GM18870 (cell line): Measurements from ENCODE around the gene ARL16.

Experiments used
- ATAC-seq: cut with Tn5 transposase; IDR thresholded peaks from one replicate; pipeline ENCODE4 v1.9.1; 2021; ENCODE audit warnings: moderate library complexity; ENCODE audit not compliant: unreplicated experiment

The ARL16 gene

DNA sequence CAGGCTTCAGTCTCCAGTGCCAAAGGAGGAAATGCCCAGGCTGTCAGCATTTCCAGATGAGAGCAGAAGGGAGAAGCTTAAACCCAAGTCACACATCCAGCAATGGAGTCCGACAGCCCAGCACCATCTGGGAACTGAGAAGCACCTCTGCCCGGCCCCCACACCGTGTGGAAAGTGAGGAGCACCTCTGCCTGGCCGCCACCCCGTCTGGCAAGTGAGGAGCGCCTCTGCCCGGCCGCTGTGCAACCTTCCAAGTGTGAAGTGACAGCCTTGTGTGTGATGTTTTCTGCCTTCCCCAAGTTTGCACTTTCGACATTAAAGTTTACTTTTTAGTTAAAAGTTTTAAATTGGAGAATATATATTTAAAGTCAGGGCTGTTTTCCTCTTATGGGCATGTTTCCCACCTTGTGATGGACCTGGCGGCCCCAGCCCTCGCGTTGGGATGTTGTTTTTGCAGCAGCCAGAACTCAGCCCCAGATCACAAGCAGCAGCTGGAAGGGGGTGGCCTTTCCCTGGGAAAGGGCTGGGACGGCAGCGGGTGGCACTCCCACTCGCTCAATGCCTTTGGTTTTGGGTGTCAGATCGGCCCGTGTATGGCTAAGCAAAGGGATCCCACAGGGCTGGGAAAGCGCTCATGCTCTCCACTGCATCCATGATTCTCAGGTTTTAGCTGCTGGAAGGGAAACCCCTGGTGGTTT lies 9.9 kb downstream of the ARL16 start:
- no peak for ATAC-seq

DNA sequence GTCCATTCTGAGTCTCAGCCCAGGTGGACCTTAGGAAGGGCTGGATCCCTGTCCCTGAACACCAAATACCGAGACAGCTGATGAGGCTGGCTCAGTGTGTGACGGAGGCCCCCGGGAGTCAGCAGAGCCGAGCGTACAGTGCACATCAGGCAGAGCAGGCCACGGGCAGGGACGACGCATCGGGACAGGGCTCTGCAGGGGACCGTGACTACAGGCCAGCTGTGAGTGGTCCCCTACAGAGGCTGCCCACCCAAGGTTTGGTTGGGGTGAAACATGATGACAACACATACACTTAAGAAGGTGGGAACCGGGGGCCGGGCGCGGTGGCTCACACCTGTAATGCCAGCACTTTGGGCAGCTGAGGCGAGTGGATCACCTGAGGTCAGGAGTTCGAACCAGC lies 10.6 kb downstream of the ARL16 start:
- ATAC-seq: no peak

DNA sequence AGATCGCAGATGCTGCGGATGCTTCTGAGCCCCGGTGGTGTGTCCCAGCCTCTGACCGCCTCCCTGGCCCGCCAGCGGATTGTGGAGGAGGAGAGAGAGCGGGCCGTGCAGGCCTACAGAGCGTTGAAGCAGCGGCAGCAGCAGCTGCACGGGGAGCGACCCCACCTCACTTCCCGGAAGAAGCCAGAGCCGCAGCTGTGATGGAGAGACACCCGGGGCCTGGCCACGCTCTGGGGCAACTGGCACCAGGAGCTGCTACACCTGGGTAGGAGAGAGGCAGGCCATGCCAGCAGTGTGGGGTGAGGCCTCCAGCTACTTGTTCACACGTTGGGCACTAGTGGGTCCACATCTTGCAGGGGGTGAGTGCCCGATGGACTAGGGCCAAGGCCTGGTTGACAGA lies 11.1 kb downstream of the ARL16 start:
- ATAC-seq: no peak

DNA sequence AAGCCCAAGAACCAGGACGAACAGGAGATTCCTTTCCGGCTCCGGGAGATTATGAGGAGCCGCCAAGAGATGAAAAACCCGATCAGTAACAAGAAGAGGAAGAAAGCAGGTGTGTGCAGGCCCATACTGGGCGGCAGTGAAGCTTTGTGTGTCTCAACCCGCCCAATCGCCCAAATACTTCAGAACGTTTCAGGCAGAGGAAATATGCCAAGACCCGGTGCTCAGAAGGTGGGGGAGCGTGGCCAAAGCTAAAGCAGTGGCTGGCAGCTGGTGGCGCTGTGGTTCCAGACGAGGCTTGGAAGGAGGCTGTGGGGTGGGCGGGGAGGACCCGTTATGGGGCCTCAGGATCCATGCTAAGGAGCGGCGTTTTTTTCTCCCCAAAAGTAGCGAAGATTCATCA lies 15.8 kb downstream of the ARL16 start:
- ATAC-seq: no peak

DNA sequence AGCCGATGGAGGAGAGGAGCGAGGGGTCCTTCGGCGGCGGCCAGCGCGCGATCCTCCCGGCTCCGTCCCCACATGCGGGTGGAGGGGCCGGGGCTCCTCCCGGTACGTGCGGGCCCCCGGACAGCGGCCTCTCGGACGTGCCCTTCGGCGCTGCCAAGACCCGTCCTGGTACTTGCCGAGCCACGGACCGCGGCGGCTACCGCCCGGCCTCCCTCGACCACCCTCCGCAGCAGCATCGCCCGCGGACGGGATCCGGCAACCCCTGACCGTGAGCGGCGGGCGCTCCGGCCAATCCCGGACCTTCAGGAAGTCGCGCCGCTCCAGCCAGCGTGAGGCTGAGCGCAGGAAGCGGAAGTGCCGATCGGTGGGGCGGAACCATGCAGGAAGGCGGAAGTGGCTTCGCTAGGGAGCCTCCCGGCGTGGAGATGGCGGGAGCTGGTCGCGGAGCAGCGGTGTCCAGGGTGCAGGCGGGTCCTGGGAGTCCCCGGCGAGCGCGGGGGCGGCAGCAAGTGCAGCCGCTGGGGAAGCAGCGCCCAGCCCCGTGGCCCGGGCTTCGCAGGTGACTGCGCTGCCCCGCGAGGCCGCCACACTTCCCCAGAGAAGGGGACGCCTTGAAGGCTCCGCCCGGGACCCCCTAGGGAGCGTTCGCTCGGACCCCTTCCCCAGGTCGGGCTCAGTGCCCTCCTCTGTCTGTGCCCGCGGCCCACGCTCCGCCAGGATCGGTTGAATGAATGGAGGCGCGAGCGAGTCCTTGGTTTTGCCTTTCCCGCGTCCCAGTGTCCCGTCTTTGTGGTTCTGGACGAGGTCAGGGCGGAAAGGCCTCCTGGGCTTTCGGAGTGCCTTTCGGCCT lies 17.0 kb downstream of the ARL16 start, which contains the start of the genes CCDC137 and OXLD1:
TSS of gene CCDC137 (plus strand) at position 396 of the 850 bp plus-strand sequence. CDS start at position 426, 30 bp downstream.
TSS of gene OXLD1 (minus strand) at position 264 of the 850 bp plus-strand sequence. CDS start at position 236, 28 bp downstream.
- peak; percentile 76 for ATAC-seq

DNA sequence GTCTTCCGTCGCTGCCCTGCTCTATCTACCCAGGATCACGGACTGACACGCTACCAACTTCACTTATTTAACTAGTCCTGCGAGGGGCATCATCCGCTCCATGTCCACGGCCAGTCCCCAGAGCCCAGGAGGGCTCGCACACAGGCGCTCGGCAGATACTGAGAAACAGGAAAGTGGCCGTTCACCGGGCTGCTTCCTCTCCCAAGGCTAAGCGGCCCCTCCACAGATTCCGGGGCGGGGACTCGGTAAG lies 17.6 kb downstream of the ARL16 start:
- no peak for ATAC-seq

DNA sequence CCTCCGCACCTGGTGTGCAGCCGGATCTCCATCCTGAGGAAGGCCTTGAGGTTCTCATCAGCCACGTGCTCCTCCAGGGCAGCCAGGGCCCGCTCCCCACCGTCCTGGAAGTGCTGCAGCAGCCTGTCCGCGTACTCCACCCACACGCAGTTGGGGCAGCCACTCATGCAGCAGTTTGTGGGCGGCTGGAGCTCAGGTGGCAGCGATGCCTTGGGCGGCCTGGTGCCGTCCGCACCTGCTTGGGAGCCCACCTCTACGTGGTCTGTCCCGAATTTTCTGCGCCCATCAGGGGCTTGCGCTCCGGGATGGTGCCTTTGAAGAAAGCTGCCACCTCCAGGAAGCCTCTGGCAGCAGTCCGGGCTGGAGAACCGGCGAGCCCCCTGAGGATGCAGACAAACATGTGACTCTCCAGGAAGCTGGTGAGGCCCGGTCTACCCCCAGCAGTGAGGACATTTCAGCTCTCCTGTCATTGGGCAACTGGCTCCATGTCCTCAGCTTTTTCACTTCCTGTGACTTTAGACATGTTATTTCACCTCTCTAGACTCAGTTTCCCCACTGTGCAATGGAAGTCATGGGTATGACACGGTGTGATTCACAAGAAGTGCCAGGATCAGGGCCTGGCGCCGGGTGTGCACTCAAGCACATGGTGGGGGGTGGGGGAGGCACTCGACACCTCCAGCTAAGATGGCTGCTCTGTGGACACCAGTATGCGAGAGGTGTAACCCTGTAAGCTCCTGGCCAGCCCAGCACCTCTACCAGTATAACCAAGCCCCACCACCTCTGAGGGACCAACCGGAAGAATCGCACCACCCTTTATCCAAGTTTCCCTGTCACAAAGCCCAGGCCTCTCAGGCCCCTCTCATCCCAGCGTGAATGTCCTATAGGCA lies 18.1 kb downstream of the ARL16 start:
- ATAC-seq: no peak

DNA sequence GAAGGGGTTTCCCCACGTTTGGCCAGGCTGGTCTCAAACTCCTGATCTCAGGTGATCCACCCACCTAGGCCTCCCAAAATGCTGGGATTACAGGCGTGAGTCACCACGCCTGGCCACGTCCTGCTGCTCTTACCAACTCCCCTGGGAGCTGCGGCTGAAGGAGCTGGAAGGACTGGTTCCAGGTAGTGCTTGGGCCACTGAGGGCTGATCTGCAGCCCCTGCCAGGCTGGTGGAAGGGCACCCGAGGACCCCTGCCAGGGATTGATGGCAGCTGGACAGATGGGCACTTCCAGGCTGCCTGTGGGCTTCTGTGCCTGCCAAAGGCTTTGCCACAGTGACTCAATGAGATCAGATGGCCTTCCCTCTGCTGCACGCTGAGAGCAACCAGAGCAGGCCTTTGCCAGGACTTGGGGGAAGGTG lies 19.5 kb downstream of the ARL16 start:
- no peak for ATAC-seq

DNA sequence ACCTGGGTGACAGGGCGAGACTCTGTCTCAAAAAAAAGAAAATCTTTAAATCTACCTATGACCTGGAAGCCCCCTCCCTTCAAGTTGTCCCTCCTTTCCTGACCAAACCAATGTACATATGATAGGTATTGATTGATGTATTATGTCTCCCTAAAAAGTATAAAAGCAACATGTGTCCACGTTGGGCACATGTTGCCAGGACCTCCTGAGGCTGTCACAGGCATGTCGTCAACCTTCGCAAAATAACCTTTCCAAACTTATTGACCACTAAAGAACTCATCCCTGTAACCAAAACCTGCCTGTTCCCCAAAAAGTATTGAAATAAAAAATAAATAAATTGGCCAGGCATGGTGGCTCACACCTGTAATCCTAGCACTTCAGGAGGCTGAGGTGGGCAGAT lies 21.6 kb downstream of the ARL16 start:
- no peak for ATAC-seq

DNA sequence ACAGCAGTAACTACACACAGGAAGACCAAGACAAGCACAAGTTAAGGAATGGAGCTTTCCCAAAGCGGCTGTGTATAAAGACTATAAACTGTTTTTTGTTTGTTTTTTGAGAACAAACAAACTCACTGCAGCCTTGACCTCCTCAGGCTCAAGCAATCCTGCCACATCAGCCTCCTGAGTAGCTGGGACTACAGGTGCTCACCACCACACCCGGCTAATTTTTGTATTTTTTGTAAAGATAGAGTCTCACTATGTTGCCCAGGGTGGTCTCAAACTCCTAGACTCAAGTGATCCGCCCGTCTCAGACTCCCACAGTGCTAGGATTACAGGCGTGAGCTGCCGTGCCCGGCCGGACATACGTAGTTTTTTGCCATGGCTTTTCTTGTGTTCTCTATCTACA lies 23.2 kb downstream of the ARL16 start:
- ATAC-seq: no peak

DNA sequence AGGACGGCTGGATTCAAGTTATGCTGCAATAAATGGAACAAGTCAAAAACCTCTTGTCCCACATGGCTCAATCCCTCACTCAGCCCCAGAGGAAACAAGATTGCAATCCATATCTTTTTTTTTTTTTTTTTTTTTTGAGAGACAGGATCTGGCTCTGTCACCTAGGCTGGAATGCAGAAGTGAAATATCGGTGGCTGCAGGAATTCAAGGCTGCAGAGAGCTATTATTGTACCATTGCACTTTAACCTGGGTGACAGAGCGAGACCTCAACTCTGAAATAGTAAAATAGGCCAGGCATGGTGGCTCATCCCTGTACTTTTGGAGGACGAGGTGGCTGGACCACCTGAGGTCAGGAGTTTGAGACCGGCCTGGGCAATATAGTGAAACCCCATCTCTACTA lies 24.6 kb downstream of the ARL16 start:
- no peak for ATAC-seq

DNA sequence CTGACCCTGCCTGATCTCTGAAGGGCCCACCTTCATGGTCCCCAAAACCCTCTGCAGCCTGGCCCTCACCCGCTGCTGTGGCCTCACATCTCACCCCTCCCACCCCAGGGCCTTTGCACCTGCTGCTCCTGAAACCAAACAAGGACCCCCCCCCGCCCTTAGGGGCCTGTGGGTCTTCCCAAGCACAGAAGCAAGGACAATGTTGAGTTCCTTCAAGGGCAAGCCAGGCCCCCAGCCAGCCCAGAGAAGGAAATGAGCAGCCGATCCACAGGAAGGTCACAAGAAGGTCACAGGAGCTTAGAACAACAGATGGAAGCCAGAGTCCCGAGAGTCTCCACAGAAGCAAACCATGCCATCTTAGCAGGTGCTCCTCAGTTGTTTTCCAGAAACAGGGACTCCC lies 26.8 kb downstream of the ARL16 start:
- ATAC-seq: no peak

DNA sequence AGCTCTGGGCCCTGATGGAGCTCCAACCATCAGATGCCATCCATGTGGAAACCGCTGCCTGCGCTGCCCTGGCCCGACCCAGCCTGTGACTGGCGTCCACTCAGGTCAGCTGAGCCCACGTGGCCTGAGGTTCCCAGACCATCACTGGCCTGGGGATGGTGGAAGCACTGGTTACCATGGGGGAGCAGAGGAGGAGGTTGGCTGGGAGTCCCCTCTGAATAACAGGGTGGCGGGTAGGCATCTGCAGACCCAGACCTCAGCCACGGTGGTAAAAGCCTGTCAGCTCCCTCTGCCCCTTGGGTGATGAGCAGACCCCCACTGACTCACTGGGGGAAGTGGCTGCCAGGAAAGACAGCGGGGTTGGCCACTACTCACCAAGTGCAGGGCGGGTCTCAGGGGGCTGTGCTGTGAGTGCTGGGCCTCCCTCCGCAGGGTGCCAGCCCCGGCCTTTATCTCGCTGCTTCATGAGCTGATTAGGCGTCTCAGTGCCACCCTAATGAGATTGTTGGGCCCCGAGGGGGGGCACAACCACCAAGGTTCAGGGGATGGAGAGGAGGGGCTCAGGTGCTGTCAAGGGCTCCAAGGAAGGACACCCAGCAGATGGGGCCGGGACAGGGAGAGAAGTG lies 27.4 kb downstream of the ARL16 start, which contains the start of gene PDE6G:
TSS of gene PDE6G (minus strand) at position 425 of the 626 bp plus-strand sequence. CDS start 3,237 bp downstream, outside the sequence.
- ATAC-seq: no peak

DNA sequence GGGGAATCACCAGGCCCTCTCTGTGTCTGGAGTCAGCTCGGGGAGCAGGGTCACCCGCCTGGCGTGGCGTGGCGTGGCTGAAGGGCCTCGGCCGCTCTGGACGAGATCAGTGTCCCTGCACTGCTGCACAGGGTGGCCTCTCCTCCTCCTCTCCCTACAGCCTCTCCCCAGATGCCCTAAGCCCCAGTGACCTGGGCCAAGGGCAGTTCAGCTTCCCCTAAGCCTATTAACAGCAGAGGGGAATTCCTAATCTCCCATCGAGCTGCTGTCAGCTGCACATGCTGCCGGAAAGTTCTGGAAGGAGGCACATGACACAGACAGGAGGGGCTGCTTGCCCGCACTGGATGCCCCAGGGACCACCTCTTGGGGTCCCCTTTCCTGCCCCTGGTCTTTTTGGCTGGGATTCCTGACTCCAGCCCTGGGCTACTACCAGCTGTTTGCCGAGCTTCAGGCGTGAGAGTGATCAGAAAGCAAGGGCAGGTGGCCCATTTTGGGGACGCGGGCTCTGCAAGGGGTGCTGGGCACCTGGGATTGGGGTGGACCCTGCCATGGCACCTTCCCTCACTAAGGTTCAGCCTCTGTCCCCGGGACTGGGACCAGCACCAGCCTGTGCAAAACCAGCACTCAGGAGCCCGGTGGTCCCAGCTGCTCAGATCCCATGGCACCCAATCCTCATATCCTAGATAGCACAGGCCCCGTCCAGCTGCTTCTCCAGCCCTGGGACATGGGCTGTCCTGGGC lies 28.0 kb downstream of the ARL16 start:
- ATAC-seq: no peak

DNA sequence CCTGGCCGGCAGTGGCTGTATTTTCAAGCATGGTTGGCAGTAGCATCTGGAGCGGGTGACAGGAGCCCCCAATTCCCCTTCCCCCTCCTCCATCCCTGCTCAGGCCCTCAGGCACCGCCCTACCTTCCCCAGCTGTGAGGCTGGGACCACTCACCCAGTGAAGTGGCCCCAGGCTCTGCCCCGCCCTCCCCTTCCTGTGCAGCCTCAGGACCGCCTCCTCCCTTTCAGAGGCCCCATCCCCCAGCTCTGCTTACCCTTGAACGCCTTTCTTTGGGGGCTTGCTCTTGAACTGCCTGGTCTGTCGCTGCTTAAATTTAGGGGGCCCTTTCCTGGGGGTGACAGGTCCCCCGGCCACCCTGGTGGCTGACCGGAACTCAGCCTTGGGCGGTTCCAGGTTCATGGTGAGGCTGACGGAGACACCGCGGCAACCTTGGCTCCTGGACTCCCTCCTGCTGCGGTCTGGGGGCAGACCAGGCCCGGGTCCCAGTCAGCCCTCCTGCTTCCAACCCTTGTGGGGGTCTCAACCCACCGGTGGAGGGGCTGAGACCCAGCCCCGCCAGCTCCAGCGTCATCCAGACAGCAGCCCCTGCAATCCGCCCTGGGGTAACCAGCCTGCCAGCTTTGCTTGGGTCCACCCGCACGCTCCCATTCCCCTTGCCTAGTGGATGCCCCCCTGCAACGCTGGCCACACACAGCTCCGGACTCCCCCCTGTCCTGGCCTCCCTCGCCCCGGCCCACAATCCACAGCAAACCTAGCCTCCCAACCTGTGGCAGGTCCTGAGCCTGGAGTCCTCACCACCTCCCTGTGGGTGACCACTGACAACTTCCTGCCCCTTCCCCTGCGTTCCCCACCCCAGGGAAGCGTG lies 30.5 kb downstream of the ARL16 start:
- ATAC-seq: no peak

DNA sequence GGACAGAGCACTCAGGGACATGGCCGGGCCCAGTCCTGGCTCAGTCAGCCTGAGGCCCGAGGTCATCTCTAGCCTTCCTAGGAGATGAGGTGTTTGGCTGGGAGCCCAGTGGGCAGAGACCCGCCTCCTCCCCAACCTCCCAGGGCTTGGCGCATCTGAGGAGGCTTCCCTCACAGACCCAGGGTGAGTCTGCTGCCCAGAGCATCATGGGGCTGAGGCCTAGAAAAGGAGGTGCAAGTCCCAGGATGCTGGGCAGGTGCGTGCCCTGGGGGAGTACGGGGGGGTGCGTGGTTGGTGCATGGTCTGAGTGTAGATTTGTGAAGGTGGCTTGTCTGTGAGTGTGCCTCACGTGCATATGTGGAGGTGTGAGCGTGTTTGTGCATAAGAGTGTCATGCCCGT lies 31.9 kb downstream of the ARL16 start:
- no peak for ATAC-seq

DNA sequence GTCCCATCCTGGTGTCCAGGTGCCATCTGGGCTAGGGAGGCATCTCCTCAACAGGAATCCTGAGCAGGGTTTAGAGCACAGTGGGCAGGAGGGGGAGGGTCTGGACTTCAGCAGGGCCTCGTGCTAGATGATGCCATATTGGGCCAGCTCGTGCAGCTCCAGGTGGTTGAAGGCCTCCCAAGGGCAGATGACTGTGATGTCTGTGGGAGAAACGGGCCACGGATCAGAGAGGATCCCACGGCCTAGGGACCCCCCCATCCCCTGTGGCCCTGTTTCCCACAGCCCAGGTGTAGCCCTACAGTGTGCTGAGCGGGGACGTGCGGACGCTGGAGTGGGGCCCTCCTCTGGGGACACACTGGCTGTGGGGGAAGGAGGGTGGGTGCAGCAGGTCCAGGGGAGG lies 32.6 kb downstream of the ARL16 start:
- ATAC-seq: no peak

DNA sequence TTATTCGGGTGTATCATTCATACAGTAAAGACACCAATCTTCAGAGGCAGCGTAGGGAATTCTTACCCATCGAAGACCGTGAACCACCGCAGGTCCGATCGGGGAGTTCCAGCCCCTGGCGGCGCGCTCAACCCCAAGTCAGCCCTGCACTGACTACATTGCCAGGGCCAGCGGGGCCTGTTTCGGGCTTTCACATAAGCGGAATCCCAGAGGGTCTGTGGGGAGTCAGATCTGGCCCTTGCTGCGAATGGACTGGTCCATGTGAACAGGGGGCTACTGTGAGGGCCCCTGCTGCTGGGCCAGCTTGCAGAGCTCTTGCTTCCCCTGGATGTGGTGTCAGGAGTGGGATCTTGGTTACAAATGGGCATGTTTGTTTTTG lies 34.9 kb downstream of the ARL16 start:
- no peak for ATAC-seq

DNA sequence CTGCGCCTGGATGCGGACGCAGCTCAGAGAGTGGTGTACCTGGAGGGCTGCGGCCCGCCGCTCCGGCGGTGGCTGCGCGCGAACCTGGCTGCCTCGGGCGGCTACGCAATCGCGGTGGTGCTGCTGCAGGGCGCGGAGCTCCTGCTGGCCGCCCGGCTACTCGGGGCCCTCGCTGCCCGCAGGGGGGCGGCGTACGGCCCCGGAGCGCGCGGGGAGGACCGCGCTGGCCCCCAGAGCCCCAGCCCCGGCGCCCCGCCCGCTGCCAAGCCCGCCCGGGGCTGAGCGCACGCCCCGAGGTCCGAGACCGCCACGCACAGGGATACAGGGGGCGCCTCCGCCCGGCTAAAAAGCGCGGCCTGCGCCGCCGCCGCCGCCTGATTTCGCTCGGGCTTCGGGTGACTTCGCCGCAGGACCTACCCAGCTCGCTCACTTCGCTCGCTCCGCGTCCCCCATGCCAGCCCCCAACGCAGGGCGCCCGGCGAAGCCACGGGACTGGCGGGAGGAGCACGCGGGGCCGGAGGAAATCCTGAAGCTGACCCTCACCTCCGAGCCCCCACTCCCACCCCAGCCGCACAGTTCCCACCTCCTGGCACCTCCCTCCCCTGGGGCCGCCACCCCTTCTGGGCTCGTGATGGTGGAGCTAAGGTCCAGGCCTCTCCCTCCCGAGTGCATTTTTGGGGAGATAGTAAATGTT lies 35.4 kb downstream of the ARL16 start:
- ATAC-seq: no peak
